Heart right ventricle (tissue), 16 donors: ENCODE measurements around the gene CAMK1D. TPM values are rescaled to one million over a fixed set of nuclear protein-coding genes. Genes with fewer than 3 reads are reported as not detected.

Experiments used
- ATAC-seq, 8 donors: fragments of 200-7000 bp; cut with Tn5 transposase; one replicate each; pipeline ENCODE4 v1.9.1; 2020; ENCODE audit warnings: mild to moderate bottlenecking in 8 of 8, moderate library complexity in 8 of 8, moderate number of reproducible peaks in 1 of 8
- DNase-seq, 2 donors: peaks; one replicate each; pipeline ENCODE4 v3.0.0-alpha.2; 2020
- H3K27ac ChIP-seq, 10 donors: fragments of 200-600 bp; sonication (generic) in 2 of 10; one replicate each; pipeline versions ENCODE4 v1.5.0 to v1.8.0; 2020 to 2022; ENCODE audit warnings: mild to moderate bottlenecking in 3 of 10
- H3K27me3 ChIP-seq, 7 donors: fragments of 200-600 bp; one replicate each; pipeline ENCODE4 v1.8.0; 2021 to 2022; ENCODE audit warnings: mild to moderate bottlenecking in 2 of 7
- H3K36me3 ChIP-seq, 9 donors: fragments of 200-600 bp; sonication (generic) in 1 of 9; one replicate each; pipeline versions ENCODE4 v1.5.0 to v1.8.0; 2020 to 2022; ENCODE audit warnings: mild to moderate bottlenecking in 2 of 9
- H3K4me1 ChIP-seq, 9 donors: fragments of 200-600 bp; sonication (generic) in 1 of 9; one replicate each; pipeline versions ENCODE4 v1.5.0 to v1.8.0; 2020 to 2022; ENCODE audit warnings: mild to moderate bottlenecking in 4 of 9
- H3K4me3 ChIP-seq, 10 donors: fragments of 200-600 bp; sonication (generic) in 2 of 10; one replicate each; pipeline versions ENCODE4 v1.5.0 to v1.8.0; 2020 to 2022; ENCODE audit warnings: mild to moderate bottlenecking in 7 of 10, moderate library complexity in 2 of 10
- H3K9me3 ChIP-seq, 11 donors: fragments of 200-600 bp in 10 of 11; sonication (generic) in 2 of 11; one replicate each; pipeline versions ENCODE4 v1.5.0 to v1.8.0; 2013 to 2022; ENCODE audit warnings: mild to moderate bottlenecking in 2 of 11, control low read depth in 1 of 11, moderate library complexity in 1 of 11
- WGBS, 2 donors: extraction: QIAGEN DNeasy Blood & Tissue Kit; methylation state at CpG; one replicate each; pipeline ENCODE4 v1.1.7; 2013; ENCODE audit warnings: inconsistent platforms in 1 of 2; 5-methylcytosine and 5-hydroxymethylcytosine counted together
- intact Hi-C, 10 donors: fragments of 100-400 bp; cut with DNase I; formaldehyde crosslinking; loops; one replicate each; pipeline versions ENCODE4 v1.11.1 to v1.14.2; 2022
- polyA plus RNA-seq, 2 donors: library from polyadenylated mRNA; stranded (reverse); fragments of 200-250 nt; gene quantifications; one replicate each; pipeline ENCODE4 v1.2.3, GENCODE V29; 2013
- total RNA-seq, 10 donors: library from RNA; stranded (reverse); fragmentation: NEBNext Ultra II Directional in 3 of 10; extraction: Animal tissue kit (Norgen Biotek cat#: 25700) in 3 of 10; gene quantifications; one replicate each; pipeline versions ENCODE4 v1.2.1 to v1.2.4, GENCODE V29; 2021 to 2023
- TF ChIP-seq, protein P1 (sequence below), 9 donors: fragments of 200-600 bp; sonication (generic) in 2 of 9; IDR thresholded peaks; one replicate each; pipeline versions ENCODE4 v1.5.0 to v1.8.0; 2021 to 2022; ENCODE audit warnings: antibody characterized with exemption in 9 of 9, mild to moderate bottlenecking in 5 of 9, moderate library complexity in 1 of 9
- donor health status: Arrhythmogenic right ventricular cardiomyopathy.
- donor health status: ischemic (EF 13 %, LVEDD 7.1; RV severe dilation, severe dysfunction).
- donor health status: healthy with polysubstance abuse.
- donor health status: DM: no; HTN: yes; CAD: no.
- donor health status: DM: no; HTN: no; CAD: no.
- donor health status: ischemic (EF 25% LVEDD 6.9; RV normal size, moderate dysfunction).
- donor health status: ischemic (EF 25% LVEDD 5.7; RV mildly dilated, moderate dysfunction).
- donor health status: healthy.
- donor health status: DM: yes; HTN: yes; CAD: no.
- donor health status: Ischemic cardiomyopathy.
- donor health status: ischemic (EF 35%, LVEDD 5.7; RV mildly dilated, moderate dysfunction).
- donor health status: nonischemic (EF 11% LVEDD 7.7; RV severe dilation, severe dysfunction).
- donor health status: DM: yes; HTN: yes; CAD: no.
- donor health status: PGD.
- donor health status: ischemic (EF 29% LVEDD 5.4; RV normal size, mild dysfunction).
- donor health status: nonischemic (EF 23%, LVEDD 6.1; RV moderate dilation, normal function).

Gene CAMK1D
- total and polyA plus RNA-seq, 12 donors: 1.3 to 17.7 (median 2.6) TPM

DNA sequence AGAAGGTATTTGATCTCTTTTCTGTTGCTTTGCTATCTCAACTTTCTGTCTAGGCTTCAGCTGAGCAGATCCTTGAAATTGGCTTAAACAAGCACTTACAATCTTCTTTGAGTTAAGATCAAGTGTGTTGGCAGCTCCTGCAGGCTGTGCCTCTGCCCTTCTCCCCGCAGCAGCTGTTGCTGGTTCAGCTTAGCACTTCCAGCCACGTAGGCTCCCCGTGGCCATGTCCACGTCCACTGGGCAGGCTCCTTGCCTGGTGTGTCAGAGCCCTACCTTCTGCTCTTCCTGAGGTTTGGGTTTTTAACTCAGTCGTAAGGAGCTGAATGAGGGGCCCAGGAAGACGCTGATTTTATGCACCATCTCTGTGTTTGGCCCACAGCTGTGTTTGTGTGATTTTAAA lies 47.2 kb downstream of the CAMK1D start:
- no peaks in the 10 kb centered on the region for H3K36me3 ChIP-seq
- H3K27me3 ChIP-seq: peaks cover 0 to 20% (median 0%) of the 10 kb centered on the region in 7 donors
- H3K4me1 ChIP-seq: peaks cover 0 to 5% (median 0%) of the 10 kb centered on the region in 9 donors
- no peak for DNase-seq
- peaks cover 0 to 8% (median 0%) of the 10 kb centered on the region in 11 donors for H3K9me3 ChIP-seq
- TF ChIP-seq, protein P1, sequence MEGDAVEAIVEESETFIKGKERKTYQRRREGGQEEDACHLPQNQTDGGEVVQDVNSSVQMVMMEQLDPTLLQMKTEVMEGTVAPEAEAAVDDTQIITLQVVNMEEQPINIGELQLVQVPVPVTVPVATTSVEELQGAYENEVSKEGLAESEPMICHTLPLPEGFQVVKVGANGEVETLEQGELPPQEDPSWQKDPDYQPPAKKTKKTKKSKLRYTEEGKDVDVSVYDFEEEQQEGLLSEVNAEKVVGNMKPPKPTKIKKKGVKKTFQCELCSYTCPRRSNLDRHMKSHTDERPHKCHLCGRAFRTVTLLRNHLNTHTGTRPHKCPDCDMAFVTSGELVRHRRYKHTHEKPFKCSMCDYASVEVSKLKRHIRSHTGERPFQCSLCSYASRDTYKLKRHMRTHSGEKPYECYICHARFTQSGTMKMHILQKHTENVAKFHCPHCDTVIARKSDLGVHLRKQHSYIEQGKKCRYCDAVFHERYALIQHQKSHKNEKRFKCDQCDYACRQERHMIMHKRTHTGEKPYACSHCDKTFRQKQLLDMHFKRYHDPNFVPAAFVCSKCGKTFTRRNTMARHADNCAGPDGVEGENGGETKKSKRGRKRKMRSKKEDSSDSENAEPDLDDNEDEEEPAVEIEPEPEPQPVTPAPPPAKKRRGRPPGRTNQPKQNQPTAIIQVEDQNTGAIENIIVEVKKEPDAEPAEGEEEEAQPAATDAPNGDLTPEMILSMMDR (IDR thresholded peaks at IDR 0.05): no peak
- ATAC-seq: peak in 1 of 8 donors; percentile 32
- H3K4me3 ChIP-seq: no peak overlapping the region
- intact Hi-C loops: no loop called here
- H3K27ac ChIP-seq: no peak overlapping the region
- WGBS, 2 donors: 89 to 95% methylated on average over 6 of the region's 6 CpGs

DNA sequence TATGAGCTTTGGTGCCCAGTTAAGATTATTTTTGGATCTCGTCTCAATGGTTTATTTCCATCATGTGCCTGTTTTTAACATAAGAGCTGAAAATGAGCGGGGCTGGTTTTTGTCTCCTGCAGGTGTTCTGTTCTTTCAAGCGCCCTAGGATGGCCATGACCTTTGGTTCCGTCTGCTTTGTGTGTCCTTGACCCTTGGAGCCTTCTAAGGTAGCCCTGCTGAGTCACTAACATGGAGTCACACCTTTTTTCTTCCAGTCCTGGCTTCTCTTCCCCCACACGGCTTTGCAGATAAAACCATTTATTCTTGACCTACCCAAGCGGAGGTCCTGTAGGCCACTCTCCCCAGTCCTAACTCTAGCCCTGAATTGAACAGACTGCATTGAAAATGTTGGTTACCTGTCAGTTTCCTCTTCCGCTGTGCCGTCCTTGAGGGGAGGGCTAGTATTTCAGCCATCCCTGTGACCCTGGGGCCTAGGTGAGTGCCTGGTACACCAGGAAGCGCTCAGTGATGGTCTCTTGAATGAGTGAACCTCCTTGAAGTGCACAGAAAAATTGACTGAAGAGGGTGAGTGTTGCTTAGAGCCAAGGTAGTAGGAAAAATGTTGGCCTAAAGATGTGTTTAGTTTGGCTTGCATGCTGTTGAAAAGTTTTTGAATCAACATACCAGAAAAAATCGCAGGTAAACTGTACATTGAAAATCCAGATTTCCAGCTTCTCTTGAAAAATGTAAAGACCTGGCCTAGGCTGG lies 48.0 kb downstream of the CAMK1D start:
- Histone ChIP-seq H3K27ac (no peak overlapping the region), H3K9me3 (peaks cover 0 to 8% (median 0%) of the 10 kb centered on the region in 11 donors), H3K36me3 (no peaks in the 10 kb centered on the region), H3K27me3 (peaks cover 0 to 20% (median 5%) of the 10 kb centered on the region in 7 donors), H3K4me3 (no peak overlapping the region), H3K4me1 (peaks cover 0 to 5% (median 0%) of the 10 kb centered on the region in 9 donors)
- intact Hi-C loops: no loop called here
- WGBS, 2 donors: 87 to 93% methylated on average over 10 of the region's 10 CpGs
- TF ChIP-seq, protein P1 (IDR thresholded peaks at IDR 0.05): no peak
- ATAC-seq: no peak
- DNase-seq: no peak

DNA sequence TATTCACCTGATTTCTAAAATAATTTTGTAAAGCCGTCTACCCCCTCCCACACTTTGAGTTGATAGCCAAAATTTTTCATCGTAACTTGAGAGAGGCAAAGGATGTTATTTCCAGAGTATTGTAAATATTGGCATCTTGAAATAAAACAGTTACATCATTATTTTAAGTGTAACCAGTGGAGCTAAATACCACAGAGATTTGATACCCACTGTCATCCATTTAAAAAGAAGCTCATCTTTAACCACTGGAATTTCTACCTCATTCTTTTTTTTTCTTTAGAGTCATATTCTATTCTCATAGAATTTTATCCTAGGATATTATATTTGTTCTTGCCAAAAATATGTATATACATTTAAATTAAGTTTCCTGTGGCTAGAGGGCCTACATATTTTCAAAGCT lies 48.6 kb downstream of the CAMK1D start:
- intact Hi-C loops: no loop called here
- no peaks in the 10 kb centered on the region for H3K36me3 ChIP-seq
- WGBS, 2 donors: 82 to 87% methylated on average over 2 of the region's 2 CpGs
- TF ChIP-seq, protein P1 (IDR thresholded peaks at IDR 0.05): no peak
- H3K4me3 ChIP-seq: no peak overlapping the region
- H3K27ac ChIP-seq: no peak overlapping the region
- no peak for DNase-seq
- H3K9me3 ChIP-seq: peaks cover 0 to 8% (median 0%) of the 10 kb centered on the region in 11 donors
- no peak for ATAC-seq
- peaks cover 0 to 5% (median 0%) of the 10 kb centered on the region in 9 donors for H3K4me1 ChIP-seq
- H3K27me3 ChIP-seq: peaks cover 0 to 20% (median 5%) of the 10 kb centered on the region in 7 donors

DNA sequence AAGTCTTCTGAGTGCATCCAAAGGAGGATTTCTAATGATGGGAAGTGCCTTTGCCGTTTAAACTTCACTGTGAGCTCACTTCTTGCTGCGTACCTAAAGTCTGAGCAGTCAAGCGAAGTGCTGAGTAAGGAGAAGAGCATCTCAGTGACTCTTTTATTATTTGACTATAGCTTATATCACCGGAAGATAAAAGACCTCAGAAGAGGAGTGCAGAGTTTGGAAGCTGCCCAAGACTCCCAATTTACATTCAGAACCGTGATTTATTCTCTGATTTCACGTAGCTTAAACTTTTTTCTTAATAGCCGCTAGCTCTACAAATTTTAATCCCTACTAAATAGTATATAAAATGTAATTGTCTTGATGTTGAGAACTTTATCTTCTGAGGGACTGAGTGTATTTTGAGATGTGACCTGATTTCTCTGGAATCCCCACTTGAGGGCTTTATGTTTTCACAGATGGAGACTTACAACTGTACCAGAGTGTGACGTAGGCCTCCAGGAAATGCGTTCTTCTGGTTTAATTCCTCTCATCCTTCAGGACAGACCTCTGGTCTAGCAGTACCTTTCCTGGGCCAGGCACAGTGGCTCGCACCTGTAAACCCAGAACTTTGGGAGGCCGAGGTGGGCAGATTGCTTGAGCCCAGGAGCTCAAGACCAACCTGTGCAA lies 51.1 kb downstream of the CAMK1D start:
- DNase-seq (no peak), ATAC-seq (no peak)
- WGBS, 2 donors: 81 to 83% methylated on average over 11 of the region's 11 CpGs
- no peak overlapping the region for H3K4me3 ChIP-seq
- TF ChIP-seq, protein P1 (IDR thresholded peaks at IDR 0.05): no peak
- peaks cover 0 to 30% (median 13%) of the 10 kb centered on the region in 7 donors for H3K27me3 ChIP-seq
- peaks cover 0 to 8% (median 0%) of the 10 kb centered on the region in 11 donors for H3K9me3 ChIP-seq
- intact Hi-C loops: no loop called here
- peaks cover 0 to 5% (median 0%) of the 10 kb centered on the region in 9 donors for H3K4me1 ChIP-seq
- no peak overlapping the region for H3K27ac ChIP-seq
- H3K36me3 ChIP-seq: no peaks in the 10 kb centered on the region
